Neural progenitor cell (in vitro differentiated cells): ENCODE results near the gene GDPD3. TPM values are rescaled to one million over a fixed set of nuclear protein-coding genes. Genes with fewer than 3 reads are reported as not detected.
A peak's percentile ranks its signal among the peaks of the same experiment; 100 is the strongest.

Experiments used
- DNase-seq: peaks from one replicate; pipeline ENCODE4 v3.0.0-alpha.2; 2016; ENCODE audit warnings: low spot score
- H2AFZ ChIP-seq: fragments of 200-600 bp; sonication (generic); replicated peaks from 2 replicates; pipeline ENCODE4 v1.6.1; 2016; ENCODE audit warnings: antibody characterized with exemption
- H3F3A ChIP-seq: fragments of 200-600 bp; sonication (generic); 2 replicates; pipeline ENCODE4 v1.6.1; 2016; ENCODE audit warnings: antibody characterized with exemption, low read depth
- H3K27ac ChIP-seq: fragments of 200-600 bp; sonication (generic); 2 replicates; pipeline ENCODE4 v1.5.1; 2016; ENCODE audit warnings: mild to moderate bottlenecking
- H3K27me3 ChIP-seq: fragments of 200-600 bp; sonication (generic); 2 replicates; pipeline ENCODE4 v1.6.1; 2016; ENCODE audit warnings: mild to moderate bottlenecking, moderate library complexity
- H3K36me3 ChIP-seq: fragments of 200-600 bp; sonication (generic); 2 replicates; pipeline ENCODE4 v1.5.1; 2016
- H3K4me1 ChIP-seq: fragments of 200-600 bp; sonication (generic); 2 replicates; pipeline ENCODE4 v1.6.1; 2016; ENCODE audit warnings: mixed run types
- H3K4me2 ChIP-seq: fragments of 200-600 bp; sonication (generic); 2 replicates; pipeline ENCODE4 v1.6.1; 2016
- H3K4me3 ChIP-seq: fragments of 200-600 bp; sonication (generic); 2 replicates; pipeline ENCODE4 v1.5.1; 2016
- H3K79me2 ChIP-seq: fragments of 200-600 bp; sonication (generic); 2 replicates; pipeline ENCODE4 v1.6.1; 2016; ENCODE audit warnings: low read depth
- H3K9ac ChIP-seq: fragments of 200-600 bp; sonication (generic); 2 replicates; pipeline ENCODE4 v1.6.1; 2016
- H3K9me3 ChIP-seq: fragments of 200-600 bp; sonication (generic); 2 replicates; pipeline ENCODE4 v1.5.1; 2016; ENCODE audit warnings: low read depth
- H4K20me1 ChIP-seq: fragments of 200-600 bp; sonication (generic); 2 replicates; pipeline ENCODE4 v1.6.1; 2016; ENCODE audit warnings: low read depth
- H3K27ac Mint-ChIP-seq: 3 replicates; pipeline ENCODE4 v1.8.0; 2021; ENCODE audit warnings: mixed read lengths
- H3K27me3 Mint-ChIP-seq: 2 replicates; pipeline ENCODE4 v1.8.0; 2022; ENCODE audit warnings: low read depth, mild to moderate bottlenecking, inconsistent platforms, moderate library complexity, mixed read lengths; ENCODE audit not compliant: insufficient read depth
- H3K36me3 Mint-ChIP-seq: 3 replicates; pipeline ENCODE4 v1.8.0; 2021; ENCODE audit warnings: mixed read lengths
- H3K4me1 Mint-ChIP-seq: 3 replicates; pipeline ENCODE4 v1.8.0; 2021; ENCODE audit warnings: mixed read lengths
- H3K4me3 Mint-ChIP-seq: 3 replicates; pipeline ENCODE4 v1.8.0; 2021; ENCODE audit warnings: mild to moderate bottlenecking, moderate library complexity, mixed read lengths
- H3K9me3 Mint-ChIP-seq: 3 replicates; pipeline ENCODE4 v1.8.0; 2020; ENCODE audit warnings: mixed read lengths
- EZH2 ChIP-seq: fragments of 200-600 bp; sonication (generic); IDR thresholded peaks from 2 replicates; pipeline ENCODE4 v1.6.1; 2017; ENCODE audit warnings: antibody characterized with exemption, mild to moderate bottlenecking, moderate library complexity
- EZH2phosphoT487 ChIP-seq: fragments of 200-600 bp; sonication (generic); IDR thresholded peaks from 2 replicates; pipeline ENCODE4 v1.6.1; 2017; ENCODE audit warnings: antibody characterized with exemption
- total RNA-seq: library from RNA; depleted of rRNA; stranded (reverse); fragments of >200 nt; gene quantifications from 2 replicates; pipeline ENCODE4 v1.2.3, GENCODE V29; 2015; ENCODE audit warnings: low replicate concordance
- TF ChIP-seq, protein P1 (sequence below): fragments of 200-600 bp; sonication (generic); IDR thresholded peaks from 2 replicates; pipeline ENCODE4 v1.5.1; 2017; ENCODE audit warnings: antibody characterized with exemption, mild to moderate bottlenecking

Gene GDPD3, protein sequence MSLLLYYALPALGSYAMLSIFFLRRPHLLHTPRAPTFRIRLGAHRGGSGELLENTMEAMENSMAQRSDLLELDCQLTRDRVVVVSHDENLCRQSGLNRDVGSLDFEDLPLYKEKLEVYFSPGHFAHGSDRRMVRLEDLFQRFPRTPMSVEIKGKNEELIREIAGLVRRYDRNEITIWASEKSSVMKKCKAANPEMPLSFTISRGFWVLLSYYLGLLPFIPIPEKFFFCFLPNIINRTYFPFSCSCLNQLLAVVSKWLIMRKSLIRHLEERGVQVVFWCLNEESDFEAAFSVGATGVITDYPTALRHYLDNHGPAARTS
- total RNA-seq, result 0.12 and 0.13 TPM in 2 replicates

DNA sequence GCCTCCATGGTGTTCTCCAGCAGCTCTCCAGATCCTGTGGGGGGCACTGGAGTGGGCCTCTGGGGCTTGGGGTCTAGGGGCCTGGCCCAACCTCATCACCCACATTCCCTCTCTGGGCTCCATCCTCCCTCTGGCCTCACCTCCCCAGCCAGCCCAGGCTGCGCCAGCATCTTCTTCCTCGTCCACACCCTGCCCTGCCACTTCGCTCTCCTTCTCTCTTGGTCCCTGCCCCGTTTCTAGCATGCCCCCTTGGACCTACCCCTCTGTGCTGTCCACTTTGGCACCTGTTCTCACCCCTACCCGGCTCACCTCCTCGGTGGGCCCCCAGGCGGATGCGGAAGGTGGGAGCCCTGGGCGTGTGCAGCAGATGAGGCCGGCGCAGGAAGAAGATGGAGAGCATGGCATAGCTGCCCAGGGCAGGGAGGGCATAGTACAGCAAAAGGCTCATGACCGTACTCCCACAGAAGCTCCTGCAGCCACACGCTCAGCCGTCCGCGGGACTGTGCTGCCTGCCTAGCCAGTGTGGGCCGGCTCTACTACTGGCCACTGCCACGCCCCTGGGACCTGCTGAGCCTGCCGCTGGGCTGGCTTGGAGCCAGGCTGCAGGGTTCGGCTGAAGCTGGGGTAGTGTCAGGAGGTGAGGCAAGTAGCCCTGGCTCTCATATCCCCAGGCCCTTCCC lies at the start of gene GDPD3:
TSS of gene GDPD3 (minus strand) at position 507 of the 680 bp plus-strand sequence. CDS start at position 448, 59 bp downstream.
- H3K27ac ChIP-seq, result peak within 1 kb of the TSS; percentile 65
- H2AFZ ChIP-seq, result no peak within 1 kb of the TSS
- H3F3A ChIP-seq, result peaks cover 42% of the 10 kb centered on the region
- H3K36me3 ChIP-seq, result no peaks in the 10 kb centered on the region
- no peak within 1 kb of the TSS for H3K4me3 ChIP-seq
- peak within 1 kb of the TSS; percentile 41 for H3K4me3 Mint-ChIP-seq
- no peak within 1 kb of the TSS for H3K4me2 ChIP-seq
- peaks cover 6% of the 10 kb centered on the region for H3K27me3 Mint-ChIP-seq
- H3K27me3 ChIP-seq, result no peaks in the 10 kb centered on the region
- no peaks in the 10 kb centered on the region for H3K9me3 ChIP-seq
- TF ChIP-seq, protein P1, sequence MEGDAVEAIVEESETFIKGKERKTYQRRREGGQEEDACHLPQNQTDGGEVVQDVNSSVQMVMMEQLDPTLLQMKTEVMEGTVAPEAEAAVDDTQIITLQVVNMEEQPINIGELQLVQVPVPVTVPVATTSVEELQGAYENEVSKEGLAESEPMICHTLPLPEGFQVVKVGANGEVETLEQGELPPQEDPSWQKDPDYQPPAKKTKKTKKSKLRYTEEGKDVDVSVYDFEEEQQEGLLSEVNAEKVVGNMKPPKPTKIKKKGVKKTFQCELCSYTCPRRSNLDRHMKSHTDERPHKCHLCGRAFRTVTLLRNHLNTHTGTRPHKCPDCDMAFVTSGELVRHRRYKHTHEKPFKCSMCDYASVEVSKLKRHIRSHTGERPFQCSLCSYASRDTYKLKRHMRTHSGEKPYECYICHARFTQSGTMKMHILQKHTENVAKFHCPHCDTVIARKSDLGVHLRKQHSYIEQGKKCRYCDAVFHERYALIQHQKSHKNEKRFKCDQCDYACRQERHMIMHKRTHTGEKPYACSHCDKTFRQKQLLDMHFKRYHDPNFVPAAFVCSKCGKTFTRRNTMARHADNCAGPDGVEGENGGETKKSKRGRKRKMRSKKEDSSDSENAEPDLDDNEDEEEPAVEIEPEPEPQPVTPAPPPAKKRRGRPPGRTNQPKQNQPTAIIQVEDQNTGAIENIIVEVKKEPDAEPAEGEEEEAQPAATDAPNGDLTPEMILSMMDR, result no peak
- TF ChIP-seq EZH2phosphoT487, result no peak
- TF ChIP-seq EZH2, result no peak
- peaks cover 39% of the 10 kb centered on the region for H4K20me1 ChIP-seq
- no peaks in the 10 kb centered on the region for H3K4me1 ChIP-seq
- no peak within 1 kb of the TSS for H3K9ac ChIP-seq
- H3K79me2 ChIP-seq, result no peaks in the 10 kb centered on the region
- DNase-seq, result peak; percentile 39
- H3K9me3 Mint-ChIP-seq, result no peaks in the 10 kb centered on the region
- H3K36me3 Mint-ChIP-seq, result peaks cover 4% of the 10 kb centered on the region
- peaks cover 5% of the 10 kb centered on the region for H3K4me1 Mint-ChIP-seq
- H3K27ac Mint-ChIP-seq, result no peak within 1 kb of the TSS

DNA sequence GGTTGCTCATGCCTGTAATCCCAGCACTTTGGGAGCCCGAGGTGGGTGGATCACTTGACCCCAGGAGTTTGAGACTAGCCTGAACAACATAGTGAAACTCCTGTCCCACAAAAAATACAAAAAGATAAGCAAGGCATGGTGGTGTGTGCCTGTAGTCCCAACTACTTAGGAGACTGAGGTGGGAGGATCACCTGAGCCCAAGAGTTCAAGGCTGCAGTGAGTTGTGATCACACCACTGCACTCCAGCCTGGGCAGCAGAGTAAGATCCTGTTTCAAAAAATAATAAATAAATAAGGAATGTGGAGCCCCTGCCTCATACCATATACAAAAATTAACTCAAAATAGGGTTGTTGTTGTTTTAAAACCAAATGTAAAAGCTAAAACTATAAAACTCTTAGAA lies 43.9 kb upstream of the GDPD3 start:
- no peak for TF ChIP-seq EZH2
- TF ChIP-seq, protein P1, result no peak
- no peak for TF ChIP-seq EZH2phosphoT487
- Histone ChIP-seq H3K9me3 (no peaks in the 10 kb centered on the region), H3K9ac (no peak overlapping the region), H3K79me2 (no peaks in the 10 kb centered on the region), H3K27me3 (no peaks in the 10 kb centered on the region), H3K4me2 (no peak overlapping the region), H3F3A (no peaks in the 10 kb centered on the region), H4K20me1 (no peaks in the 10 kb centered on the region), H3K36me3 (no peaks in the 10 kb centered on the region), H2AFZ (no peak overlapping the region), H3K4me1 (no peaks in the 10 kb centered on the region), H3K4me3 (no peak overlapping the region), H3K27ac (no peak overlapping the region)
- H3K9me3 Mint-ChIP-seq, result peaks cover 5% of the 10 kb centered on the region
- H3K4me3 Mint-ChIP-seq, result no peak overlapping the region
- no peaks in the 10 kb centered on the region for H3K36me3 Mint-ChIP-seq
- no peak for DNase-seq
- H3K27me3 Mint-ChIP-seq, result peaks cover 4% of the 10 kb centered on the region
- no peak overlapping the region for H3K27ac Mint-ChIP-seq
- no peaks in the 10 kb centered on the region for H3K4me1 Mint-ChIP-seq

DNA sequence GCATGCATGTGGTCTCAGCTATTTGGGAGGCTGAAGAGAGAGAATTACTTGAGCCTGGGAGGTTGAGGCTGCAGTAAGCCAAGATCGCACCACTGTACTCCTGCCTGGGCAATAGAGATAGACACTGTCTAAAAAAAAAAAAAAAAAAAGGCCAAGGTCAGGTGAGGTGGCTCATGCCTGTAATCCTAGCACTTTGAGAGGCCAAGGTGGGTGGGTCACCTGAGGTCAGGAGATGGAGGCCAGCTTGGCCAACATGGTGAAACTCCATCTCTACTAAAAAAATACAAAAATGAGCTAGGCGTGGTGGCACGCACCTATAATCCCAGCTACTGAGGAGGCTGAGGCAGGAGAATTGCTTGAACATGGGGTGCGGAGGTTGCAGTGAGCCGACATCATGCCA lies 41.9 kb upstream of the GDPD3 start:
- Mint-ChIP-seq H3K4me1 (no peaks in the 10 kb centered on the region), H3K9me3 (peaks cover 10% of the 10 kb centered on the region), H3K27ac (no peak overlapping the region), H3K4me3 (no peak overlapping the region), H3K36me3 (no peaks in the 10 kb centered on the region), H3K27me3 (peaks cover 6% of the 10 kb centered on the region)
- no peak for DNase-seq
- Histone ChIP-seq H3K9me3 (no peaks in the 10 kb centered on the region), H3K4me2 (no peak overlapping the region), H2AFZ (no peak overlapping the region), H4K20me1 (no peaks in the 10 kb centered on the region), H3K79me2 (no peaks in the 10 kb centered on the region), H3K27ac (no peak overlapping the region), H3K4me3 (no peak overlapping the region), H3K27me3 (no peaks in the 10 kb centered on the region), H3K36me3 (no peaks in the 10 kb centered on the region), H3K9ac (no peak overlapping the region), H3F3A (no peaks in the 10 kb centered on the region), H3K4me1 (no peaks in the 10 kb centered on the region)
- no peak for TF ChIP-seq EZH2
- TF ChIP-seq, protein P1, result no peak
- no peak for TF ChIP-seq EZH2phosphoT487
